T47D (cell line): ENCODE data around the gene CDH11.

Experiments used
- DNase-seq, 2 experiments: peaks; one replicate each; pipeline versions ENCODE4 v3.0.0 to v3.0.0-alpha.2; 2011 to 2012; ENCODE audit warnings: low read depth in 1 of 2, low spot score in 1 of 2
- JUND ChIP-seq: IDR thresholded peaks from 2 replicates; pipeline ENCODE4 v1.6.1; 2012; ENCODE audit warnings: low read depth
- in situ Hi-C: cut with HindIII; loops from 2 replicates; pipeline ENCODE4 v1.10.0; 2016; ENCODE audit warnings: low sequenced_read_pairs, low pct_unique_long_range_greater_than_20kb

The CDH11 gene

DNA sequence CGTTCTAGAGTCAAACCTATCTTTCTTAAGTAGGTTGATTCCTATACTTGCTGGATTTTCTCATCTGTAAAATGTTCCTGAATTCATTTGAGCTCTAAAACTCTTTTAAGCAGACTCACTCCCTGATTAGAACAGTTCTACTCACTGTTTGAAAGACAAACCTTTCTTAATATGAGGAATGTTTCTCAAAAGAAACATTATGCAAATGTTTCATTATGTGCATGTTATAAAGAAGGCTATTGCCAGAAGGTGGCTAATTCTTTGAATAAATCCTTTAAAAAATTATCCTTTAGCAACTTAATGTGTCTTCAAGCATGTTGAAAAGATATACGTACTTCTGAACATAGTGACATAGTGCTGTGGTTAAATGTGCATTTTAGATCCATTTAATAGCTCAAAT is 124.1 kb downstream of the CDH11 start:
- TF ChIP-seq JUND, result no peak
- no peak for DNase-seq
- in situ Hi-C loops, result no loop called here

DNA sequence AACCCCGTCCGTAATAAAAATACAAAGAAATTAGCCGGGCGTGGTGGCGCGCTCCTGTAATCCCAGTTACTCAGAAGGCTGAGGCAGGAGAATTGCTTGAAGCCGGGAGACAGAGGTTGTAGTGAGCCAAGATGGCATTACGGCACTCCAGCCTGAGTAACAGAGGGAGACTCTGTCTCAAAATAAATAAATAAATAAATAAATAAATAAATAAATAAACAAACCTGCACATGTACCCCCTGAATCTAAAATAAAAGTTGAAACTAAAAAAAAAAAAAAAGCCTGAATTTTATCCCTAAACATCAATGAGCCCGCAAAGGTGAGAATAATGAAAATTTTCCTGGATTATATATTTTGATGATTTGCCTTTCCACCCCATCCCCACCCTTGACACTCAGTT is 124.7 kb downstream of the CDH11 start:
- no peak for TF ChIP-seq JUND
- no peak for DNase-seq
- in situ Hi-C loops, result no loop called here

DNA sequence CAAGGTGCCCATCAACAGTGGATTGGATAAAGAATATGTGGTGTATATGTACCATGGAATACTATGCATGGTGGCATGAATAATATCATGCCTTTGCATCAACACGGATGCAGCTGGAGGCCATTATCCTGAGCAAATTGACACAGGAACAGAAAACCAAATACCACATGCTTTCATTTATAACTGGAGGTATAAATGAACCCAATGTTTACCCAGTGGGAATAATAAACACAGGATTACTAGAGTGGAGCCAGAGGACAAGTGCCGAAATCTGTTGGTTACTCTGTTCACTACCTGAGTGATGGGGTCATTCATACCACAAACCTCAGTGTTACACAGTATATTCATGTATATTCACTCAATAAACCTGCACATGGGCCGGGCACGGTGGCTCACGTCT is 125.2 kb downstream of the CDH11 start:
- in situ Hi-C loops, result no loop called here
- no peak for TF ChIP-seq JUND
- peak; percentile 1 to 38 for DNase-seq

DNA sequence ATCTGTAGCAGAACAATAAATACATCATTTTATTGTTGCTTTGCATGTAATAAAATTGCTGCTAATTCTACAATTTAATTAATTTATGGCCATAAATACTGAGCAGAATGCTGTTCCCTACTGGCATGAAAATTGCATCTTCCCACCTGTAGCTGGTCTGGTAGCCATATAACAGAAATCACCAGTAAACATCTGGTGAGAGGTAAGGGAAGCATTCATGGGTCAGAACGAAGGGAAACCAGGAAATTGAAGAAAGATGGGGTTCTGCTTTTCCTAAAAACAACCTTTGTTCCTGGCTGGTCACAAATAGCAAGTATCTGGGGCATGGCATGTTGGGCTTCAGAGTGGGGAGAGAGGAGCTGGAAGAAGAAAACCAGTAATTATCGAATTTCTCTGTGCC is 128.4 kb downstream of the CDH11 start:
- DNase-seq, result no peak
- TF ChIP-seq JUND, result no peak
- in situ Hi-C loops, result no loop called here

DNA sequence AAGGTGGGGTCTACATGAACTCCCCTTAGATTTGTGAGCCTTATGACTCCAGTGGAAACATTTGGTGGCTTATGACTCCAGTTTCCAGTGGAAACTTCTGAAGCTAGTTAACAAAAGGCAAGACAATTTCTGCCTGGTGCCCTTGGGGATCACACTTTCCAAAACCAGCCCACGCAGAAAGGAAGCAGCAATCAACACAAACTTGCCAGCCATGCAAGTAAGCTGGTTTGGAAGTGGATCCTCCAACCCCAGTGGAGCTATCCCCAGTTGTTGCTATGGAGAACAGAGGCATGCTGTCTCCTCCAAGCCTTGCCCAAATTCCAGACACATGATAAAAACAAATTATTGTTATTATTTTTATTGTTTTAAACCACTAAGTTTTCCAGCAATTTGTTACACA is 130.9 kb downstream of the CDH11 start:
- in situ Hi-C loops, result no loop called here
- TF ChIP-seq JUND, result no peak
- no peak for DNase-seq

DNA sequence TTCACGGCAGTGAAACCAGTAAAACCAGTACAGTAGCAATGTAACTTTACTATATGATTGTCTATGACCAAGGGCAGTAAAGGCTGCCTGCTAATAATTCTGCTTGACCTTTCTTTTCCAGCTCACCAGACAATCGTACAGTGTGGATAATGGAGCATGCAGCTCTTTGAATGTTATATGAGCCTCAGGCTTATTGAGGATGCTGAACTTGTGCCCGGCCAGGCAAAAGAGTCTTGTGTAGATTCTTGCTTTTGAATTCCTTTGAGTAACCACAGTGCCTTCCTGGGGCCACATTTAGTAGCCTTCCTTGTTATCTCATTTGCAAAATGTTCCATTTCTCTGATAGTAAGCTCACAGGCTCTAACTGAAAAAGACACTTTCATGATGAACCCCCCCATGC is 131.8 kb downstream of the CDH11 start:
- no peak for DNase-seq
- in situ Hi-C loops, result no loop called here
- TF ChIP-seq JUND, result no peak

DNA sequence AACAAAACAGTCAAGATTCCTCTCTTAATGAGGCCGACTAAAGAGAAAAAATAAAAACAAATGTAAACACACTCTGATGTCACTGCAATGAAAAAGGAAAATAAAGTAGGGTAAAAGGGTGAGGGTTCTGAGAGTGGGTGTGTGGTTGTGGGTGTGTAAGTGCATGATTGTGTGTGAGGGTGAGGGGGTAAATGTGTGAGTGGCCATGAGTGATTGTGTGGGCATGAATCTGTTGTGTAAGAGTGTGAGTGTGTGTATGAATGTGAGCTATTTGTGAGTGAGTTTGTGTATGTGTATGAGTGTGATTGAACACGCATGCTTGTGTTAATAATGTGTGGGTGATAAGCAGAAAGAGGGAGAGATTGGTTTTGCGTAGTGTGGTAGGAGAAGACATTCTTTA is 132.8 kb downstream of the CDH11 start:
- no peak for DNase-seq
- in situ Hi-C loops, result no loop called here
- TF ChIP-seq JUND, result no peak

DNA sequence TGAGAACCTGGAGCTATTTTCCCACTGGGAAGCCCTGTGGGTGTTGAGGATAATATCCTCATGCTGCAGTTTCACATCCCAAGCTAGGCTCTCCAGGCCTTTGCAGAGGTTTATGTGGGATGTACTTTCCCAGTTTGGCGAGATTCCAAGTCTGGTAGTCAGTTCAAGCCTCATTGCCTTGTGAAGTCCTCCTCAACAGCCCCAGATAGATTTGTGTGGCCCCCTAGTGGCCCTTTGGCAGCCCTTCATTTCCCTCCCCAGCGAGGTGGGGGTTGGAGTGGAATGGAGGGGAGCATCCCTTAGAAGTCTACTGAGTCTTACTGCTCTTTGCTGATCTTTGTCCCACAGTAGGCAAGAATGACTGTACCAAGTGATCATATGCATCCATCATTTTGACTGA is 137.9 kb downstream of the CDH11 start:
- peak in 1 of 2 experiments; percentile 3 for DNase-seq
- no peak for TF ChIP-seq JUND
- in situ Hi-C loops, result no loop called here

DNA sequence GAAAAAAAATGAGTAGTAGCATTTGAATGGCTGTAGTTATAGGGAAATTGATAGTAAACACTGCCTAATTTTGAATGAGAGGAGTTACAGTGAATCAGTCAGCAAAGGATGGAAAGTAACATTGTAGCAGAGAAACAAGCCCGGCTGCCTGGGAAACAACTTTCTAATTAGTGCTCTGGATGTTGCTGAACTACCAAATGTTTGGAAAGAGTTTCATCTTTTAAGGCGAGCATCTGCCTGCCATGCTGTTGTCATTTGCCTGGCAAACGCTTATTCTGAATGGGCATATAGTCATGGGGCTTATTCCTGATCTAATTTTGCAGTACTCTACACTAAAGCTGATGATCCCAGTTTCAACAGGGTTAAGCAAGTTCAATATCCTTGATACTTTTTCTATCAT is 138.6 kb downstream of the CDH11 start:
- no peak for TF ChIP-seq JUND
- DNase-seq, result no peak
- in situ Hi-C loops, result no loop called here

DNA sequence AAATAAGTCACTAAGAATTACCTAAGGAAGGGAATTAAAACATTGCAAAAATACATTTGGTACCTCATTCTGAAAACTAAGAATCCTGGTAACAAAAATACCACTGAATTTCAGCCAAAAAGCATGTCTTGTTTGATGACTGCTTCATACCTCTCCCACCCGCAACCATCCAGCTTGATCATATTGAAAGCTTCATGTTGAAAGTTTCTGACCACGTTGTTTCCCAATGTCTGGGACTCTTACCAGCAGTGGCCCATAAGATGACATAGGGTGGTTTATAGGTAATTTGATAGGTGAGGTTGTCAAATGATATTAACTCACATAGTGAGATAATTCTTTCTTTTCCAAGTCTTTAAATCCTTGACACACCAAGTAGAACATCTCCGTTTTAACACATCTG is 139.3 kb downstream of the CDH11 start:
- no peak for DNase-seq
- no peak for TF ChIP-seq JUND
- in situ Hi-C loops, result no loop called here

DNA sequence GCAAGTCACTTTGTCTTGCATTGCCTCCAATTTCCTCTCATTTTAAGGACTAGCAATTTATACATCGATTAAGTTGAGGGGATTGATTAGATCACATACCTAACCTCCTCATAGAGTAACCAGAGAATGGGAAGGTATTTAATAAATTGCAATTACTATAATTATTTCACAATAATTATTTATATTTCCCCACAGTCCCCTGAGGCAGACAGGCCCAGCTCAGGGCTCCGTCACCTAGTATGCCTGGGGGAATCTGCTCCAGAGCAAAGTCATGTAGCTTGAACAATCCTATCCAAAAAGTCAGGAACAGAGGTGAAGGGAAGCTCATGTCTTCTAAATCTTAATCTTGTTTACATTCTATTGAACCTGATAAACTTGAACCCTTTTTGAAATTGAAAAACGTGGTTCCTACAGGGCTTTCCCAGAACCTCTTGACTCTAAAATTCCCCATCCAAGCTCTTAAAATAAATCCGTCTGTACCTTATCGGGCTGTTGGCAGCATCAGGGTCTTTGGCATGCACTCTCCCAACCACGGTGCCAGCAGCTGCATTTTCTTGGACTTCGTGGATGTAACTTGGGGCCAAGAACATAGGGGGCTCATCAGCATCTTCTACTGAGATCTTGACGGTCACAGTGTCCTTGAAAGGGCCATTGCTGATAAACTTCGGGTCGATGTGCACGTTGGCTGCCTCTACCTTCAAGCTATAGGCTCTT is 140.1 kb downstream of the CDH11 start:
- no peak for TF ChIP-seq JUND
- no peak for DNase-seq
- in situ Hi-C loops, result no loop called here

DNA sequence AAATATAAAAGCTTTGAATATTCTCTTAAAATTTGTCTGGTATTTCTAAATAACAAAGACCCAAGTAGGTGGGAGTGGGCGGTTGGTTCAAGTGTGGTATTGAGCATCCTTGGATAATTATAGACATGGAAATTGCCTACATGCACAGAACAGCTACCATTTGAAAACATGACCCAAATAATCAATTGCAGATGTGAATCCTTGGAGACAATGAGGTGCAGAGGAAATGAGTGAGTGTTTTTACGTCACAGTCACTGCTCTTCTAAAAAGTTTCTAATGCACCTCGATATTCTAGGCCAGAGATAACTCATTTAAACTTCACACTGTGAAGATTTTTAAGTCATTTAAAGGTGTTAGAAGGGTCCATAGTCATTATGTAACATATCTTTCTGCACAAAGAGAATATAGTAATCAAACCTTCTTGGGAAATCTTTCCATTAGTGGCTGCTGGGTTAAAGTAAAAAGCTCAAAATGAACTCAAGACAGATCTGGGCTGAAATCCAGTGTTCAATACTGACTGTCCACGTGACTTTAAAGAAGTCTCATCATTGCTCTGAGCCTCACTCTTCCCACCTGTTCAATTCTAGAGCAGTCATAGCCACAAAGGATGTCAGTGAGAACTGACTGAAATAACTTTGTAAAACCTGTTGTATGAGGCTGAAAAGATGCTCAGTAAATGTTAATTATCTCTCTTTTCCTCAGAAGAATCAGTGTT is 144.5 kb downstream of the CDH11 start:
- in situ Hi-C loops, result no loop called here
- no peak for TF ChIP-seq JUND
- DNase-seq, result no peak

DNA sequence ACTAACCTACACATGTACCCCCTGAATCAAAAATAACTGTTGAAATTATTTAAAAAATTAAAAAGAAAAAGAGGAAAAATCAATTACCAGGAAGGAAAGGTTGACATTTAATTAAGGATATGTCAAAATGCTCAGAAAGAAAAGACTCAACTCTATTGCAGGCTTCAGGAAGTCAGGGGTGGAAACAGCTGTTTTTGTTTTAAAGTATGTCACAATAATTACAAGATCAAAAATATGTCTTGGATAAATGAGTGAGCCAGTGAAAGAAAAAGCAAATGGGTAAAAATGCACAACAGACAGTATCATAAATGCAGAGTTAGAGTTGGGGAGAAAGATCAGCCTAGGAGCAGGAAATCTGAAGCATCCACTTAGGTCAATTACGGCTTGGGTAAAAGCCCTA is 146.0 kb downstream of the CDH11 start:
- no peak for DNase-seq
- in situ Hi-C loops, result no loop called here
- TF ChIP-seq JUND, result no peak

DNA sequence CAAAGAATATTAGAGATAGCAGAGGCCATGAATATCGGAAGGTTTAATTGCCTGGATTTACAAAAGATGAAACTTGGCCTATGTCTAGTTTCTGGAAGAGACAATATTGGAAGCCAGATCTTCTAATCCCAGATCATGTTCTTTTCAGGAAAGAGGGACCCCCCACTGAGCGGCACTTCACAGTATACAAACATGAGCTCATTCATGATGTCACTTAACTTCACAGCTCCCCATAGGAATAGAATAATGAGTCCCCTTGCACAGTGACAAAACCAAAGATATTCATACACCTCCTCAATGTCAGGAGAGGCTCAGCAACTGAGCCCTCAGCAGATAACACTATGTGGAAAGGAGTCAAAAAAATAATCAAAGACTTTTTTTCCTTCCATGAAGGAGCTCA is 147.5 kb downstream of the CDH11 start:
- no peak for DNase-seq
- no peak for TF ChIP-seq JUND
- in situ Hi-C loops, result no loop called here
